Skeletal muscle satellite cell (primary cell): ENCODE measurements around the gene PRKG2.

Experiments used
- H3K27me3 ChIP-seq: 2 replicates; pipeline ENCODE4 v1.7.0; 2013; ENCODE audit warnings: low read length; ENCODE audit not compliant: control insufficient read depth, insufficient read depth
- H3K36me3 ChIP-seq: 2 replicates; pipeline ENCODE4 v1.7.0; 2013; ENCODE audit warnings: mild to moderate bottlenecking, control low read depth, low read length; ENCODE audit not compliant: insufficient read depth
- H3K4me1 ChIP-seq: 2 replicates; pipeline ENCODE4 v1.7.0; 2013; ENCODE audit warnings: low read length; ENCODE audit not compliant: control insufficient read depth, insufficient read depth
- H3K4me2 ChIP-seq: 2 replicates; pipeline ENCODE4 v1.7.0; 2013; ENCODE audit warnings: mild to moderate bottlenecking, low read length
- H3K4me3 ChIP-seq: 2 replicates; pipeline ENCODE4 v1.7.0; 2013; ENCODE audit warnings: low read length
- H3K9ac ChIP-seq: 2 replicates; pipeline ENCODE4 v1.7.0; 2013; ENCODE audit warnings: mild to moderate bottlenecking, low read depth, low read length, moderate library complexity
- H3K9me3 ChIP-seq: replicated peaks from 2 replicates; pipeline ENCODE4 v1.7.0; 2013; ENCODE audit warnings: mild to moderate bottlenecking, control low read depth, low read length

PRKG2 gene

GRCh38 chr4:81213671-81214070 is 1.4 kb downstream of the PRKG2 start:
- no peak overlapping the region for H3K4me3 ChIP-seq
- H3K27me3 ChIP-seq = peaks cover 34% of the 10 kb centered on the region
- H3K36me3 ChIP-seq = no peaks in the 10 kb centered on the region
- peaks cover 14% of the 10 kb centered on the region for H3K4me1 ChIP-seq
- no peak overlapping the region for H3K4me2 ChIP-seq
- H3K9ac ChIP-seq = no peak overlapping the region
- H3K9me3 ChIP-seq = no peaks in the 10 kb centered on the region

- Histone ChIP-seq H3K4me3 (no peak overlapping the region), H3K9ac (no peak overlapping the region), H3K27me3 (peaks cover 34% of the 10 kb centered on the region), H3K4me1 (peaks cover 19% of the 10 kb centered on the region), H3K4me2 (no peak overlapping the region), H3K36me3 (no peaks in the 10 kb centered on the region), H3K9me3 (no peaks in the 10 kb centered on the region)
Observed at GRCh38 chr4:81211956-81212355, 3.1 kb downstream of the PRKG2 start.

GRCh38 chr4:81207828-81208227 is 7.2 kb downstream of the PRKG2 start:
- Histone ChIP-seq H3K27me3 (peaks cover 7% of the 10 kb centered on the region), H3K9me3 (no peaks in the 10 kb centered on the region), H3K4me2 (no peak overlapping the region), H3K4me3 (no peak overlapping the region), H3K4me1 (peaks cover 5% of the 10 kb centered on the region), H3K9ac (no peak overlapping the region), H3K36me3 (no peaks in the 10 kb centered on the region)

GRCh38 chr4:81205302-81205701 is 9.7 kb downstream of the PRKG2 start:
- H3K27me3 ChIP-seq = peaks cover 4% of the 10 kb centered on the region
- H3K9ac ChIP-seq = no peak overlapping the region
- no peak overlapping the region for H3K4me2 ChIP-seq
- H3K9me3 ChIP-seq = no peaks in the 10 kb centered on the region
- no peak overlapping the region for H3K4me3 ChIP-seq
- no peaks in the 10 kb centered on the region for H3K36me3 ChIP-seq
- peaks cover 5% of the 10 kb centered on the region for H3K4me1 ChIP-seq

GRCh38 chr4:81204571-81204970 is 10.5 kb downstream of the PRKG2 start:
- H3K27me3 ChIP-seq = peaks cover 4% of the 10 kb centered on the region
- peaks cover 5% of the 10 kb centered on the region for H3K4me1 ChIP-seq
- no peak overlapping the region for H3K4me3 ChIP-seq
- H3K9me3 ChIP-seq = no peaks in the 10 kb centered on the region
- H3K4me2 ChIP-seq = no peak overlapping the region
- no peaks in the 10 kb centered on the region for H3K36me3 ChIP-seq
- H3K9ac ChIP-seq = no peak overlapping the region

GRCh38 chr4:81199831-81200230 is 15.2 kb downstream of the PRKG2 start:
- Histone ChIP-seq H3K4me3 (no peak overlapping the region), H3K9ac (no peak overlapping the region), H3K4me1 (no peaks in the 10 kb centered on the region), H3K4me2 (no peak overlapping the region), H3K36me3 (no peaks in the 10 kb centered on the region), H3K9me3 (no peaks in the 10 kb centered on the region), H3K27me3 (peaks cover 7% of the 10 kb centered on the region)

- H3K27me3 ChIP-seq = peaks cover 7% of the 10 kb centered on the region
- no peak overlapping the region for H3K9ac ChIP-seq
- H3K36me3 ChIP-seq = no peaks in the 10 kb centered on the region
- no peak overlapping the region for H3K4me2 ChIP-seq
- no peaks in the 10 kb centered on the region for H3K4me1 ChIP-seq
- H3K9me3 ChIP-seq = no peaks in the 10 kb centered on the region
- H3K4me3 ChIP-seq = no peak overlapping the region
Observed at GRCh38 chr4:81198609-81199008, 16.4 kb downstream of the PRKG2 start.

GRCh38 chr4:81197864-81198524 is 17.0 kb downstream of the PRKG2 start:
- Histone ChIP-seq H3K9me3 (no peaks in the 10 kb centered on the region), H3K4me3 (no peak overlapping the region), H3K36me3 (no peaks in the 10 kb centered on the region), H3K4me2 (no peak overlapping the region), H3K4me1 (no peaks in the 10 kb centered on the region), H3K9ac (no peak overlapping the region), H3K27me3 (peaks cover 7% of the 10 kb centered on the region)

GRCh38 chr4:81196126-81196650 is 18.8 kb downstream of the PRKG2 start:
- Histone ChIP-seq H3K4me2 (no peak overlapping the region), H3K9me3 (no peaks in the 10 kb centered on the region), H3K9ac (no peak overlapping the region)

GRCh38 chr4:81195475-81195874 is 19.5 kb downstream of the PRKG2 start:
- Histone ChIP-seq H3K4me2 (no peak overlapping the region), H3K4me3 (no peak overlapping the region), H3K27me3 (peaks cover 7% of the 10 kb centered on the region), H3K4me1 (no peaks in the 10 kb centered on the region), H3K36me3 (no peaks in the 10 kb centered on the region), H3K9ac (no peak overlapping the region), H3K9me3 (no peaks in the 10 kb centered on the region)

More at GRCh38 chr4:81196126-81196650, 18.8 kb downstream of the PRKG2 start:
- Histone ChIP-seq H3K27me3 (peaks cover 7% of the 10 kb centered on the region), H3K4me3 (no peak overlapping the region), H3K4me1 (no peaks in the 10 kb centered on the region), H3K36me3 (no peaks in the 10 kb centered on the region)

- no peaks in the 10 kb centered on the region for H3K9me3 ChIP-seq
- no peak overlapping the region for H3K9ac ChIP-seq
- H3K4me2 ChIP-seq = no peak overlapping the region
- no peak overlapping the region for H3K4me3 ChIP-seq
- peaks cover 7% of the 10 kb centered on the region for H3K27me3 ChIP-seq
- no peaks in the 10 kb centered on the region for H3K36me3 ChIP-seq
- H3K4me1 ChIP-seq = no peaks in the 10 kb centered on the region
Observed at GRCh38 chr4:81194286-81194685, 20.7 kb downstream of the PRKG2 start.

GRCh38 chr4:81180916-81181315 is 34.1 kb downstream of the PRKG2 start:
- Histone ChIP-seq H3K9me3 (no peaks in the 10 kb centered on the region), H3K27me3 (no peaks in the 10 kb centered on the region), H3K4me1 (no peaks in the 10 kb centered on the region), H3K9ac (no peak overlapping the region), H3K36me3 (no peaks in the 10 kb centered on the region), H3K4me2 (no peak overlapping the region), H3K4me3 (no peak overlapping the region)
